LNCaP clone FGC (cell line): ENCODE data around the gene LHB.

ENCODE experiments used
- DNase-seq: peaks from one replicate; pipeline ENCODE4 v3.0.0-alpha.2; 2011; ENCODE audit warnings: low read depth
- H3K4me3 ChIP-seq: 2 replicates; pipeline ENCODE4 v1.5.1; 2011; ENCODE audit warnings: mild to moderate bottlenecking, low read depth, low read length, control low read depth
- CTCF ChIP-seq: IDR thresholded peaks from 2 replicates; pipeline ENCODE4 v1.5.1; 2012; ENCODE audit warnings: mild to moderate bottlenecking; ENCODE audit not compliant: control insufficient read depth, insufficient read depth; ENCODE audit errors: extremely low read depth

The LHB gene

GRCh38 chr19:49017041-49017665, at the start of gene LHB:
Gene LHB (minus strand): TSS chr19:49017091. CDS start chr19:49017081, 10 bp downstream.
- TF ChIP-seq CTCF: no peak
- peak within 1 kb of the TSS; percentile 11; the same call in 1 of the 2 replicates for H3K4me3 ChIP-seq
- no peak for DNase-seq

GRCh38 chr19:49065905-49066512, 49.1 kb upstream of the LHB start:
- H3K4me3 ChIP-seq: no peak overlapping the region
- no peak for DNase-seq
- TF ChIP-seq CTCF: no peak

- no peak for TF ChIP-seq CTCF
- H3K4me3 ChIP-seq: peak within 1 kb of the TSS; percentile 28; the same call in 1 of the 2 replicates
- no peak for DNase-seq
Observed at GRCh38 chr19:49064768-49065611, 48.1 kb upstream of the LHB start, which contains the start of gene NTF4. Gene NTF4 (minus strand): TSS chr19:49064818. CDS start chr19:49061997, 2,821 bp downstream.

GRCh38 chr19:49064029-49064629, 47.2 kb upstream of the LHB start:
- H3K4me3 ChIP-seq: peak overlapping the region; percentile 28; the same call in 1 of the 2 replicates
- TF ChIP-seq CTCF: no peak
- DNase-seq: no peak

GRCh38 chr19:49061445-49061844, 44.6 kb upstream of the LHB start:
- no peak overlapping the region for H3K4me3 ChIP-seq
- DNase-seq: no peak
- no peak for TF ChIP-seq CTCF

- TF ChIP-seq CTCF: no peak
Observed at GRCh38 chr19:49061000-49061399, 44.1 kb upstream of the LHB start.

More at GRCh38 chr19:49061000-49061399, 44.1 kb upstream of the LHB start:
- H3K4me3 ChIP-seq: no peak overlapping the region
- DNase-seq: no peak
